Neutrophil (primary cell): ENCODE results near the gene AAK1.
A peak's percentile ranks its signal among the peaks of the same experiment; 100 is the strongest.

Source experiments
- H3K27ac ChIP-seq: fragments of 200-600 bp; sonication (generic); 2 replicates; pipeline ENCODE4 v1.5.1; 2016; ENCODE audit warnings: mild to moderate bottlenecking, moderate library complexity
- H3K27me3 ChIP-seq: fragments of 200-600 bp; sonication (generic); 2 replicates; pipeline ENCODE4 v1.6.0; 2016; ENCODE audit warnings: mild to moderate bottlenecking
- H3K36me3 ChIP-seq: fragments of 200-600 bp; sonication (generic); 2 replicates; pipeline ENCODE4 v1.5.1; 2017
- H3K4me1 ChIP-seq, 2 experiments: fragments of 200-600 bp in 1 of 2; sonication (generic) in 1 of 2; 1 replicate in 1 of 2; 2 replicates in 1 of 2; pipeline versions ENCODE4 v1.5.1 to v1.6.1; 2013 to 2016; ENCODE audit warnings: low read depth in 1 of 2, low read length in 1 of 2, mild to moderate bottlenecking in 1 of 2, moderate library complexity in 1 of 2; ENCODE audit not compliant: control insufficient read depth in 1 of 2, insufficient read depth in 1 of 2
- H3K4me3 ChIP-seq, 2 experiments: fragments of 200-600 bp in 1 of 2; sonication (generic) in 1 of 2; 1 replicate in 1 of 2; 2 replicates in 1 of 2; pipeline ENCODE4 v1.5.1; 2013 to 2016; ENCODE audit warnings: low read depth in 1 of 2, low read length in 1 of 2, mild to moderate bottlenecking in 1 of 2, moderate library complexity in 1 of 2
- H3K9me3 ChIP-seq: fragments of 200-600 bp; sonication (generic); 2 replicates; pipeline ENCODE4 v1.5.1; 2016
- CTCF ChIP-seq: fragments of 200-600 bp; sonication (generic); IDR thresholded peaks from 2 replicates; pipeline ENCODE4 v1.5.1; 2016; ENCODE audit warnings: antibody characterized with exemption

AAK1 gene

DNA sequence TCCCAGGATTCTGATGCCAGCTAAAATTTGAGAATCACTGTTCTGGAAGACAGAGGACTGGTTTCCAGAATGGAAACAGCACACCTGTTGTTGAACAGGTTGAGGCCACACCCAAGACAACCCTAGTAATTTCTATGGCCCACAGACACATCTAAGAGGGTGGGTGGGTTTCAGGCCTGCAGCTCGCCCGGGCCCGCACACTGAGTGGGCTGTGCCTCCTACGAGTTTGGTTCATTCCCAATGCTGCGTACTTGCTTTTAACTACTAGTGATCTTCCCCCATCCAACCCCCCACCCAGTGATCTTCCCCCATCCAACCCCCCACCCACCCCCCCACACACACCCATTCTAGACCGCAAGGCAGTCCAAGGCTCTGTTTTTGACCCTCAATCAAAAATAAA is 205.0 kb downstream of the AAK1 start:
- no peak for TF ChIP-seq CTCF
- Histone ChIP-seq H3K4me1 (peaks cover 23 to 35% of the 10 kb centered on the region in 2 experiments), H3K4me3 (no peak overlapping the region), H3K27me3 (no peaks in the 10 kb centered on the region), H3K36me3 (no peaks in the 10 kb centered on the region), H3K9me3 (no peaks in the 10 kb centered on the region), H3K27ac (peak overlapping the region; percentile 89)

DNA sequence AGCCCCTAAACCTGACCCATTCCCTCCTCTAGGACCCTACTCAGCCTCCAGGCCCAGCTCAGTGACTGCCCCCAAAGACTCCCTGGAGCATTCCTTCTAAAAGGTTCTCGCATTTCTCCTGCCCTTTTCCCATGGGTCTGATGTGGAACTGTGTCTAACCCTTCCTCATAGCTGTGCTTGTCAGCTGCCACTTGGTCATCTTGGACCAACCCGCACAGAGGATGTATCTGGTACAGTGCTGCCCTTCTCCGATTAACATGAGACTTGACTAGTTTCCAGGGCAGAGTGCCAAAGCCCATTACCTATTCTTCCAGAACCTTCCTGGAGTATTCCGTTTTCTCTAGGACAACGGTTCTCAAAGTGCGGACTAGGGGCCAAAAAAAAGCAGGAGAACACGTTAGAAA is 205.8 kb downstream of the AAK1 start:
- H3K27me3 ChIP-seq: no peaks in the 10 kb centered on the region
- peak overlapping the region; percentile 89 for H3K27ac ChIP-seq
- no peak for TF ChIP-seq CTCF
- H3K36me3 ChIP-seq: no peaks in the 10 kb centered on the region
- H3K9me3 ChIP-seq: no peaks in the 10 kb centered on the region
- peak overlapping the region; percentile 77 to 82 for H3K4me3 ChIP-seq
- H3K4me1 ChIP-seq: peaks cover 23 to 35% of the 10 kb centered on the region in 2 experiments

- Histone ChIP-seq H3K4me1 (peaks cover 27 to 39% of the 10 kb centered on the region in 2 experiments), H3K36me3 (no peaks in the 10 kb centered on the region), H3K4me3 (peak within 1 kb of the TSS; percentile 77 to 82), H3K27ac (peak within 1 kb of the TSS; percentile 89), H3K9me3 (no peaks in the 10 kb centered on the region), H3K27me3 (no peaks in the 10 kb centered on the region)
- peak; percentile 39 for TF ChIP-seq CTCF
Measured at GRCh38 chr2:69436938-69437750, 206.4 kb downstream of the AAK1 start, which contains the start of gene NFU1. NFU1 (minus strand) TSS chr2:69437435; CDS start chr2:69437422, 13 bp downstream.

GRCh38 chr2:69436596-69436937 is 207.0 kb downstream of the AAK1 start:
- peak overlapping the region; percentile 89 for H3K27ac ChIP-seq
- no peaks in the 10 kb centered on the region for H3K27me3 ChIP-seq
- H3K4me3 ChIP-seq: peak overlapping the region; percentile 77 to 82
- no peak for TF ChIP-seq CTCF
- no peaks in the 10 kb centered on the region for H3K9me3 ChIP-seq
- H3K36me3 ChIP-seq: no peaks in the 10 kb centered on the region
- H3K4me1 ChIP-seq: peaks cover 32 to 45% of the 10 kb centered on the region in 2 experiments

- H3K27ac ChIP-seq: no peak overlapping the region
- H3K4me1 ChIP-seq: peaks cover 44 to 55% of the 10 kb centered on the region in 2 experiments
- H3K9me3 ChIP-seq: no peaks in the 10 kb centered on the region
- H3K27me3 ChIP-seq: no peaks in the 10 kb centered on the region
- H3K36me3 ChIP-seq: peaks cover 9% of the 10 kb centered on the region
- H3K4me3 ChIP-seq: no peak overlapping the region
- TF ChIP-seq CTCF: no peak
Measured at GRCh38 chr2:69434753-69435152, 208.8 kb downstream of the AAK1 start.
